Endometrial microvascular endothelial cells (primary cell): ENCODE data around the gene ACTA2. TPM values are rescaled to one million over a fixed set of nuclear protein-coding genes. Genes with fewer than 3 reads are reported as not detected.

Experiments used
- total RNA-seq: library from RNA; depleted of rRNA; stranded (reverse); fragments of >200 nt; gene quantifications from one replicate; pipeline ENCODE4 v1.2.3, GENCODE V29; 2015; ENCODE audit errors: inconsistent ontology term

Gene ACTA2
- total RNA-seq, 1 donor from 2014 or later, result 36.9 TPM

Other genes starting within 250 kb of the ACTA2 start
- gene LIPK, start 246.5 kb downstream of the ACTA2 start, total RNA-seq, result not detected
- gene LIPN, start 192.8 kb downstream of the ACTA2 start, total RNA-seq, result not detected
- gene LIPM, start 150.0 kb downstream of the ACTA2 start, total RNA-seq, result not detected
- not detected for gene ANKRD22, start 100.9 kb downstream of the ACTA2 start, total RNA-seq
- gene STAMBPL1, start 72.5 kb downstream of the ACTA2 start, total RNA-seq, result 1.1 TPM
- 5.8 TPM for gene FAS, start 38.0 kb upstream of the ACTA2 start, total RNA-seq